ENCODE data around the gene SLC22A4. TPM values are rescaled to one million over a fixed set of nuclear protein-coding genes. Genes with fewer than 3 reads are reported as not detected.
A peak's percentile ranks its signal among the peaks of the same experiment; 100 is the strongest.

SLC22A4 gene
- total and polyA plus RNA-seq, 2 experiments from 2014 or later, result 0.27 to 0.32 TPM

GRCh38 chr5:132354381-132355139 lies 60.4 kb downstream of the SLC22A4 start:
- no peak for DNase-seq (ENCODE audit: low read depth in 1 of 2, low spot score in 1 of 2)
- no peak for TF ChIP-seq CTCF (IDR thresholded peaks at IDR 0.05; ENCODE audit: low read depth, low read length)
- Histone ChIP-seq H3K27ac (no peak overlapping the region), H3K36me3 (no peaks in the 10 kb centered on the region), H3K9me3 (ENCODE audit: low read depth) (no peaks in the 10 kb centered on the region), H3K4me1 (ENCODE audit: low read depth) (no peaks in the 10 kb centered on the region), H3K4me3 (no peak overlapping the region), H3K27me3 (no peaks in the 10 kb centered on the region)

GRCh38 chr5:132355140-132355765 lies 61.1 kb downstream of the SLC22A4 start:
- H3K27ac ChIP-seq, result no peak overlapping the region
- no peaks in the 10 kb centered on the region for H3K9me3 ChIP-seq (ENCODE audit: low read depth)
- no peak for TF ChIP-seq CTCF (IDR thresholded peaks at IDR 0.05; ENCODE audit: low read depth, low read length)

GRCh38 chr5:132358775-132359174 lies 64.6 kb downstream of the SLC22A4 start:
- DNase-seq (ENCODE audit: low read depth in 1 of 2, low spot score in 1 of 2), result no peak
- Histone ChIP-seq H3K9me3 (ENCODE audit: low read depth) (no peaks in the 10 kb centered on the region), H3K27ac (no peak overlapping the region), H3K36me3 (no peaks in the 10 kb centered on the region), H3K4me1 (ENCODE audit: low read depth) (no peaks in the 10 kb centered on the region), H3K4me3 (no peak overlapping the region), H3K27me3 (no peaks in the 10 kb centered on the region)
- no peak for TF ChIP-seq CTCF (IDR thresholded peaks at IDR 0.05; ENCODE audit: low read depth, low read length)

More at GRCh38 chr5:132355140-132355765, 61.1 kb downstream of the SLC22A4 start:
- Histone ChIP-seq H3K27me3 (no peaks in the 10 kb centered on the region), H3K4me1 (ENCODE audit: low read depth) (no peaks in the 10 kb centered on the region), H3K36me3 (no peaks in the 10 kb centered on the region), H3K4me3 (no peak overlapping the region)
- DNase-seq (ENCODE audit: low read depth in 1 of 2, low spot score in 1 of 2), result no peak

- Histone ChIP-seq H3K27ac (no peak overlapping the region), H3K36me3 (no peaks in the 10 kb centered on the region), H3K4me1 (ENCODE audit: low read depth) (no peaks in the 10 kb centered on the region), H3K9me3 (ENCODE audit: low read depth) (no peaks in the 10 kb centered on the region), H3K4me3 (no peak overlapping the region), H3K27me3 (no peaks in the 10 kb centered on the region)
- TF ChIP-seq CTCF (IDR thresholded peaks at IDR 0.05; ENCODE audit: low read depth, low read length), result no peak
- no peak for DNase-seq (ENCODE audit: low read depth in 1 of 2, low spot score in 1 of 2)
Measured at GRCh38 chr5:132362086-132362485, 67.9 kb downstream of the SLC22A4 start.

- peak in 1 of 2 donors; percentile 87 for DNase-seq (ENCODE audit: low read depth in 1 of 2, low spot score in 1 of 2)
- no peaks in the 10 kb centered on the region for H3K27me3 ChIP-seq
- no peaks in the 10 kb centered on the region for H3K36me3 ChIP-seq
- no peaks in the 10 kb centered on the region for H3K4me1 ChIP-seq (ENCODE audit: low read depth)
- H3K9me3 ChIP-seq (ENCODE audit: low read depth), result no peaks in the 10 kb centered on the region
- TF ChIP-seq CTCF (IDR thresholded peaks at IDR 0.05; ENCODE audit: low read depth, low read length), result no peak
- H3K27ac ChIP-seq, result no peak overlapping the region
- no peak overlapping the region for H3K4me3 ChIP-seq
Measured at GRCh38 chr5:132363431-132364112, 69.4 kb downstream of the SLC22A4 start.
